Measurements from ENCODE around the gene WWOX. TPM values are rescaled to one million over a fixed set of nuclear protein-coding genes. Genes with fewer than 3 reads are reported as not detected.
"Not testable (repeated sequence)": the region's sequence is repeated elsewhere in the genome, so short reads cannot be mapped to it uniquely, and the experiment has no call there.

The WWOX gene
- polyA plus RNA-seq, 2 of the 4 experiments (the other 2 are of a cell fraction), result 16.0 to 17.2 TPM

- no peak for FAIRE-seq
- no peak for ATAC-seq
- no peak overlapping the region for H3K4me3 ChIP-seq
- WGBS (ENCODE audit: missing lambda C conversion rate), result 65% methylated on average over 4 of the region's 4 CpGs
- H3K4me2 ChIP-seq, result no peak overlapping the region
- ChIA-PET POLR2A (no interaction called here), CTCF (interaction anchor here (1.5 kb wide), 1 partner anchor 10 kb away, joined by 4 read pairs; no protein-coding TSS in a partner anchor)
- no peak overlapping the region for H3K27ac ChIP-seq
- H3K4me1 ChIP-seq, result no peaks in the 10 kb centered on the region
- no peak for DNase-seq (ENCODE audit: low read depth in 1 of 2, low spot score in 1 of 2)
- TF ChIP-seq CHD2 (IDR thresholded peaks at IDR 0.05; ENCODE audit: low read length, partially characterized antibody) (no peak), POLR2A (IDR thresholded peaks at IDR 0.05; ENCODE audit: low read length) (no peak), TP53 (CRISPR knock-in tag; IDR thresholded peaks at IDR 0.05) (no peak)
- TF ChIP-seq, protein P1, sequence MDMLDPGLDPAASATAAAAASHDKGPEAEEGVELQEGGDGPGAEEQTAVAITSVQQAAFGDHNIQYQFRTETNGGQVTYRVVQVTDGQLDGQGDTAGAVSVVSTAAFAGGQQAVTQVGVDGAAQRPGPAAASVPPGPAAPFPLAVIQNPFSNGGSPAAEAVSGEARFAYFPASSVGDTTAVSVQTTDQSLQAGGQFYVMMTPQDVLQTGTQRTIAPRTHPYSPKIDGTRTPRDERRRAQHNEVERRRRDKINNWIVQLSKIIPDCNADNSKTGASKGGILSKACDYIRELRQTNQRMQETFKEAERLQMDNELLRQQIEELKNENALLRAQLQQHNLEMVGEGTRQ (IDR thresholded peaks at IDR 0.05), result no peak
- TF ChIP-seq, protein P2, sequence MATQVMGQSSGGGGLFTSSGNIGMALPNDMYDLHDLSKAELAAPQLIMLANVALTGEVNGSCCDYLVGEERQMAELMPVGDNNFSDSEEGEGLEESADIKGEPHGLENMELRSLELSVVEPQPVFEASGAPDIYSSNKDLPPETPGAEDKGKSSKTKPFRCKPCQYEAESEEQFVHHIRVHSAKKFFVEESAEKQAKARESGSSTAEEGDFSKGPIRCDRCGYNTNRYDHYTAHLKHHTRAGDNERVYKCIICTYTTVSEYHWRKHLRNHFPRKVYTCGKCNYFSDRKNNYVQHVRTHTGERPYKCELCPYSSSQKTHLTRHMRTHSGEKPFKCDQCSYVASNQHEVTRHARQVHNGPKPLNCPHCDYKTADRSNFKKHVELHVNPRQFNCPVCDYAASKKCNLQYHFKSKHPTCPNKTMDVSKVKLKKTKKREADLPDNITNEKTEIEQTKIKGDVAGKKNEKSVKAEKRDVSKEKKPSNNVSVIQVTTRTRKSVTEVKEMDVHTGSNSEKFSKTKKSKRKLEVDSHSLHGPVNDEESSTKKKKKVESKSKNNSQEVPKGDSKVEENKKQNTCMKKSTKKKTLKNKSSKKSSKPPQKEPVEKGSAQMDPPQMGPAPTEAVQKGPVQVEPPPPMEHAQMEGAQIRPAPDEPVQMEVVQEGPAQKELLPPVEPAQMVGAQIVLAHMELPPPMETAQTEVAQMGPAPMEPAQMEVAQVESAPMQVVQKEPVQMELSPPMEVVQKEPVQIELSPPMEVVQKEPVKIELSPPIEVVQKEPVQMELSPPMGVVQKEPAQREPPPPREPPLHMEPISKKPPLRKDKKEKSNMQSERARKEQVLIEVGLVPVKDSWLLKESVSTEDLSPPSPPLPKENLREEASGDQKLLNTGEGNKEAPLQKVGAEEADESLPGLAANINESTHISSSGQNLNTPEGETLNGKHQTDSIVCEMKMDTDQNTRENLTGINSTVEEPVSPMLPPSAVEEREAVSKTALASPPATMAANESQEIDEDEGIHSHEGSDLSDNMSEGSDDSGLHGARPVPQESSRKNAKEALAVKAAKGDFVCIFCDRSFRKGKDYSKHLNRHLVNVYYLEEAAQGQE (IDR thresholded peaks at IDR 0.05), result no peak
- no peaks in the 10 kb centered on the region for H3K9me3 ChIP-seq
These were observed 950.6 kb downstream of the WWOX start for GRCh38 chr16:79050063-79050462.

GRCh38 chr16:79051313-79051712, 951.9 kb downstream of the WWOX start:
- TF ChIP-seq GATA3 (IDR thresholded peaks at IDR 0.05; ENCODE audit: borderline replicate concordance) (no peak), HOXA7 (CRISPR knock-in tag; IDR thresholded peaks at IDR 0.05) (no peak), PBX3 (IDR thresholded peaks at IDR 0.05) (no peak), ZSCAN20 (CRISPR knock-in tag; IDR thresholded peaks at IDR 0.05) (no peak), SMC3 (IDR thresholded peaks at IDR 0.05) (no peak), CBX2 (IDR thresholded peaks at IDR 0.05; ENCODE audit: borderline replicate concordance, low read depth) (no peak), TFCP2L1 (CRISPR knock-in tag; IDR thresholded peaks at IDR 0.05) (no peak), HDAC2 (IDR thresholded peaks at IDR 0.05) (no peak), ESRRA (IDR thresholded peaks at IDR 0.05; ENCODE audit: borderline replicate concordance, low read length) (no peak), JUNB (IDR thresholded peaks at IDR 0.05) (no peak), EP300 (IDR thresholded peaks at IDR 0.05) (no peak), CEBPB (IDR thresholded peaks at IDR 0.05) (no peak), HEYL (CRISPR knock-in tag; IDR thresholded peaks at IDR 0.05) (no peak), NFE2L2 (conservative IDR thresholded peaks at IDR 0.05; ENCODE audit: low read length) (no peak)
- TF ChIP-seq, protein P3, sequence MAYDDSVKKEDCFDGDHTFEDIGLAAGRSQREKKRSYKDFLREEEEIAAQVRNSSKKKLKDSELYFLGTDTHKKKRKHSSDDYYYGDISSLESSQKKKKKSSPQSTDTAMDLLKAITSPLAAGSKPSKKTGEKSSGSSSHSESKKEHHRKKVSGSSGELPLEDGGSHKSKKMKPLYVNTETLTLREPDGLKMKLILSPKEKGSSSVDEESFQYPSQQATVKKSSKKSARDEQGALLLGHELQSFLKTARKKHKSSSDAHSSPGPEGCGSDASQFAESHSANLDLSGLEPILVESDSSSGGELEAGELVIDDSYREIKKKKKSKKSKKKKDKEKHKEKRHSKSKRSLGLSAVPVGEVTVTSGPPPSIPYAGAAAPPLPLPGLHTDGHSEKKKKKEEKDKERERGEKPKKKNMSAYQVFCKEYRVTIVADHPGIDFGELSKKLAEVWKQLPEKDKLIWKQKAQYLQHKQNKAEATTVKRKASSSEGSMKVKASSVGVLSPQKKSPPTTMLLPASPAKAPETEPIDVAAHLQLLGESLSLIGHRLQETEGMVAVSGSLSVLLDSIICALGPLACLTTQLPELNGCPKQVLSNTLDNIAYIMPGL (CRISPR knock-in tag; IDR thresholded peaks at IDR 0.05; ENCODE audit: borderline replicate concordance), result no peak
- DNase-seq (ENCODE audit: low read depth in 1 of 2, low spot score in 1 of 2), result no peak
- no peak overlapping the region for H3K4me3 ChIP-seq
- ChIA-PET POLR2A (no interaction called here), CTCF (no interaction called here)
- no peak for ATAC-seq
- WGBS (ENCODE audit: missing lambda C conversion rate), result 25% methylated on average over 4 of the region's 4 CpGs
- no peak for FAIRE-seq
- no peaks in the 10 kb centered on the region for H3K4me1 ChIP-seq
- H3K27ac ChIP-seq, result no peak overlapping the region
- no peaks in the 10 kb centered on the region for H3K9me3 ChIP-seq
- H3K4me2 ChIP-seq, result no peak overlapping the region

DNA sequence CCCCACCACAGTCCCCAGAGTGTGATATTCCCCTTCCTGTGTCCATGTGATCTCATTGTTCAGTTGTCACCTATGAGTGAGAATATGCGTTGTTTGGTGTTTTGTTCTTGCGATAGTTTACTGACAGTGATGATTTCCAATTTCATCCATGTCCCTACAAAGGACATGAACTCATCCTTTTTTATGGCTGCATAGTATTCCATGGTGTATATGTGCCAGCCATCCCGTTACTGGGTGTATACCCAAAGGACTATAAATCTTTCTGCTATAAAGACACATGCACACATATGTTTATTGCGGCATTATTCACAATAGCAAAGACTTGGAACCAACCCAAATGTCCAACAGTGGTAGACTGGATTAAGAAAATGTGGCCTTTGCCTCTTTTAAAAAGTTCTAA, 952.7 kb downstream of the WWOX start:
- H3K4me2 ChIP-seq; CTCF ChIA-PET; ATAC-seq; H3K4me1 ChIP-seq; DNase-seq (ENCODE audit: low read depth in 1 of 2, low spot score in 1 of 2); FAIRE-seq; H3K27ac ChIP-seq; POLR2A ChIA-PET; H3K9me3 ChIP-seq; H3K4me3 ChIP-seq: not testable (repeated sequence)
- WGBS (ENCODE audit: missing lambda C conversion rate), result 70% methylated on average over 4 of the region's 4 CpGs
